T1000 (cell line): Measurements from ENCODE around the gene RNF128.
A peak's percentile ranks its signal among the peaks of the same experiment; 100 is the strongest.
"Not testable (repeated sequence)": the region's sequence is repeated elsewhere in the genome, so short reads cannot be mapped to it uniquely, and the experiment has no call there.

ENCODE experiments used
- DNase-seq: peaks from one replicate; lab custom pipeline; 2025; ENCODE audit warnings: mixed read lengths; lab: John Stamatoyannopoulos, UW

Gene RNF128

GRCh38 chrX:106742805-106743204 is 16.3 kb downstream of the RNF128 start:
- DNase-seq = no peak

GRCh38 chrX:106748377-106748776 is 21.9 kb downstream of the RNF128 start:
- DNase-seq = no peak

GRCh38 chrX:106751407-106751806 is 24.9 kb downstream of the RNF128 start:
- no peak for DNase-seq

GRCh38 chrX:106752101-106752678 is 25.7 kb downstream of the RNF128 start:
- no peak for DNase-seq

DNA sequence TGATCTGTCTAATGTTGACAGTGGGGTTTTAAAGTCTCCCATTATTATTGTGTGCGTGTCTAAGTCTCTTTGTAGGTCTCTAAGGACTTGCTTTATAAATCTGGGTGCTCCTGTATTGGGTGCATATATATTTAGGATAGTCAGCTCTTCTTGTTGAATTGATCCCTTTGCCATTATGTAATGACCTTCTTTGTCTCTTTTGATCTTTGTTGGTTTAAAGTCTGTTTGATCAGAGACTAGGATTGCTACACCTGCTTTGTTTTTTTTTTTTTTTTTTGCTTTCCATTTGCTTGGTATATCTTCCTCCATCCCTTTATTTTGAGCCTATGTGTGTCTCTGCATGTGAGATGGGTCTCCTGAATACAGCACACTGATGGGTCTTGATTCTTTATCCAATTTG is 42.8 kb downstream of the RNF128 start:
- not testable (repeated sequence) for DNase-seq

DNA sequence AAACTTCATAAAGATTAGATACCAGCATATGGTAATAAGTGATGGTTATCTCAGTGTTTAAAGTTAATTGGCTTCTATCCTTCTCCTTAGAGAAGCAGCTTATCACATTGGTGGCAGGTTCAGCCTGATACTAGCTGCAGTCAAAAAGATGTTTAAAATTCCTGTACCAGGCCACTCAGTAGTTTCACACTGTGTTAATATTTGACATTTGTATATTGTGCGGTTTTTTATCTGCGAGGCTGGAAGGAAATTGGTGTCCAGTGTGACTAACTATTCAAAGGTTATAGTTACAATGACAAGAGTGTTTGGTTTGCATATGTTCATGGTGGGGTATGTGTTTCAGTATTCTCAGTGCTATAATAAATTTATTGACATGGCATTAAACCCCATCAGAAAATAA is 48.5 kb downstream of the RNF128 start:
- DNase-seq = no peak

DNA sequence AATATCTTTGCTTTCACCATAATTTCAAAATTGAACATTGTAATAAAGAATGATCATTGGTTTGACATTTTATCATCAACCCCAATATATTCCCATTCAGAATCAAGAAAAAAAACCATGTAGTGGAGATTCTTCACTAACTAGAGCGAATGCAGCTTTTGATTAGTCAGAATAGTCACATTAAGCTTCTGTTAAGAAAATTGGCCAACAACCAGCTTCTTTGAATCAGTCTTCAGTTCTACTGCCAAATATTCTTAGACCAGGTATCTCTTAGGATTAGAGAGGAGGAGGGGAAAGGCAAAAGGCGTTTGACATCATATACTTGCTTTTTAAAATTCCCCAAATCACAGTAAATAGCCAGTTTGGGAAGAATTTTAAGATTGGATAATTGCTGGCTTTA is 53.8 kb downstream of the RNF128 start:
- no peak for DNase-seq

DNA sequence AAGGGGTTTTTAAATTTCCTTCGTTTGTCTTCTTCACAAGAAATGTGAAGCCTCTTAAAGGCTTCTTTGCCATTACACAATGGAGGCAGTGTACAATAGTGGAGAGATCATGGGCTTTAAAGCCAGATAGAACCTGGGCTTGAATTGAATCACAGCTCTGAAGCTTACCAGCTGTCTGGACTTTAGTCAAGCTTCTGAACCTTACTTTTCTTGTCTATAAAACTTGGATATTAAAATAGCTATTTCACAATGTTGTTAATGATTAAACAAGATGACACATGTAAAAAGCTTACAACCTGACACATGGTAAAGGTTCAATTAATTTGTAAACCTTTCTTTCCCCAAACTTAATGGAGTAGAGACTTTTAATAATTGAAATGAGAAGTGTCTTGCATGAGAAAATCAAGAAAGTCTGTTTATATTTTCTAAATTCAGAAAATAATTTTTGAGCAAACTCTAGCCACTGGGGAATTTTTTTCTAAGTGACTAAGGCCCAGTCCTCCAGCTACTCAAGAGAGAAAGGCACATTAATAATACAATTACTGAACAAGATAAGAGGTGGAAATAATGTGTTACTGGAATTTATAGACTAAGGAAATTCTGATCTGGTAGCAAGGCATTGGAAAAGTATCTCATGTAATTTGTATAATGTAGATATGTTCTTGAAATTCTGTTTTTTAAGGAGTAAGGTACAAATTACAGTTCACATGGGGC is 54.3 kb downstream of the RNF128 start:
- DNase-seq = no peak

- no peak for DNase-seq
These were observed 57.2 kb downstream of the RNF128 start for GRCh38 chrX:106783716-106784115.

GRCh38 chrX:106791495-106791894 is 65.0 kb downstream of the RNF128 start:
- no peak for DNase-seq

DNA sequence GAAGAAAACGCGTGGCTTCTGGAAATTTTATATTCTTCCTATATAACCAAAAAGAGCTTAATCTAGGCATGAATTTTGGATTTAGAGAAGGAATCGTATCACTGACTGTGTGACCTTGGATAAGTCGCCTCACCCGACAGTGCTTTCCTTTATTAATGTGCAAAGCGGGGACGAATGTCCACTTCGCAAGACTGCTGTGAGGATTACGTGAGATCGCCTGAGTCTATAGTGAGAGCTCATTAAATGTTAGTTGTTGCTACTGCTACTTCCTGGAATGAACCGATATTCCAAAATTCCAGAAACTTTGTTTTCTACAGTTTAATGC is 75.5 kb downstream of the RNF128 start:
- no peak for DNase-seq

DNA sequence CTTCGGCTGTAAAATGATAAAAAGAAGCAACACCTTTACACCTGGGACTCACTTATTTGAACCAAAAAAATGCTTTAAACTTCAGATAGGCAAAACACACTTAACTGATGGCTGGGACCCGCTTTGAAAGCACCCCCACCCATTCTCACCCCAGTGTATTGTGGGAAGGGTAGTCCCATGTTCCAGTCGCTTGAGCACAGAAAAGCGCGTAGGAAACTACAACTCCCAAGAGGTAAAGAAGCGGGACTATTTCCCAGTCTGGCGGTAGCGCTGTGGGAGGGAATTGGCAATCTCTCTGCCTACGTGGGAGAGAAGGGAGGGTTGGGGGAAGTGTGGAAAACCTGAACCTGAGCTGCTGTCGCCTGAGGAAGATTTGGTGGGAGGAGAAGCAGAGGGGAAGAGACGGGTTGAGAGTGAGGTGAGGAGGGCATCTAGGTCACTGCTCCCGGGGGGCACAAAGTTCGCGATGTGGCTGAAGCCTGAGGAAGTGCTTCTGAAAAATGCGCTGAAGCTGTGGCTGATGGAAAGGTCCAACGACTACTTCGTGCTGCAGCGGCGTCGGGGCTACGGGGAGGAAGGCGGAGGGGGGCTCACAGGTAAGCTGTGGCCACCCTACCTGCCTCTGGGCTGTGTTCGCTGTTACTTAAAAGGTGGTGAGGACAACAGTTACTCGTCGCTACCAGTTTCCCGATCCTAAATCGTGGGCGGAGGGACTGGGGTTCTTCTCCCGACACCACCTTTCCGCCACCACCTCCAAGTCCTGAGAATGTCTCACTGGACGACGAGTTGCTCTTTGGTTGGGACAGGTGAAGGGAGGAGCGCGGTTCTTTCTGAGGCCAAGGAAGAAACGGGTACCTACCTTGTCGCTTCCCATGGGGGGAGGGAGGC is 76.1 kb downstream of the RNF128 start, which contains the start of gene TBC1D8B:
TBC1D8B (plus strand) TSS at position 286 of the 888 bp plus-strand sequence; CDS start at position 467, 181 bp downstream.
- DNase-seq = peak; percentile 45

- no peak for DNase-seq
These were observed 84.8 kb downstream of the RNF128 start for GRCh38 chrX:106811131-106811910.

DNA sequence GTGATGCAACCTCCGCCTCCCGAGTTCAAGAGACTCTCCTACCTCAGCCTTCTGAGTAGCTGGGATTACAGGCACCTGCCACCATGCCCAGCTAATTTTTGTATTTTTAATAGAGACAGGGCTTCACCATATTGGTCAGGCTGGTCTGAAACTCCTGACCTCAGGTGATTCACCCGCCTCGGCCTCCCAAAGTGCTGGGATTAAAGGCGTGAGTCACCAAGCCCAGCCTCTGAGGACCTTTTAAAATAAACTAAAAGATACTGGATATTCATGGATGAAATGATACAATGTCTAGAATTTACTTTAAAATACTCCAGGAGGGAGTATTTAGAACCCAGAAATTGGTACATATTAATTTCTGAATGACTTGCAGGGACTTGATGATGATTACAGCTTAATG is 86.4 kb downstream of the RNF128 start:
- DNase-seq = not testable (repeated sequence)

DNA sequence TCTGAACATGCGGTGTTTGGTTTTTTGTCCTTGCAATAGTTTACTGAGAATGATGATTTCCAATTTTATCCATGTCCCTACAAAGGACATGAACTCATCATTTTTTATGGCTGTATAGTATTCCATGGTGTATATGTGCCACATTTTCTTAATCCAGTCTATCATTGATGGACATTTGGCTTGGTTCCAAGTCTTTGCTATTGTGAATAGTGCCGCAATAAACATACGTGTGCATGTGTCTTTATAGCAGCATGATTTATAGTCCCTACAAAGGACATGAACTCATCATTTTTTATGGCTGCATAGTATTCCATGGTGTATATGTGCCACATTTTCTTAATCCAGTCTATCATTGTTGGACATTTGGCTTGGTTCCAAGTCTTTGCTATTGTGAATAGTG is 87.6 kb downstream of the RNF128 start:
- not testable (repeated sequence) for DNase-seq
